H1 (cell line): Measurements from ENCODE around the gene TYSND1. TPM values are rescaled to one million over a fixed set of nuclear protein-coding genes. Genes with fewer than 3 reads are reported as not detected.

ENCODE experiments used
- CTCF ChIA-PET: fragments of 300-600 bp; sonication (Branson Sonifier 250); formaldehyde crosslinking; loops from one replicate; lab custom pipeline; 2021; ENCODE audit not compliant: partially characterized antibody; lab: Charles Lee
- POLR2A ChIA-PET: fragments of 300-600 bp; sonication (Branson Sonifier 250); formaldehyde crosslinking; loops from one replicate; lab custom pipeline; 2021; ENCODE audit warnings: inconsistent platforms; ENCODE audit not compliant: partially characterized antibody; lab: Charles Lee
- DNase-seq, 2 experiments: peaks; one replicate each; pipeline versions ENCODE4 v3.0.0 to v3.0.0-alpha.2; 2010 to 2022; ENCODE audit warnings: low spot score in 2 of 2, low read depth in 1 of 2, mixed read lengths in 1 of 2
- FAIRE-seq: peaks from 2 replicates; lab custom pipeline; 2011; peaks lifted over from hg19 to GRCh38; lab: Jason Lieb, UNC
- H2AFZ ChIP-seq: 2 replicates; pipeline ENCODE4 v1.8.1; 2012; ENCODE audit warnings: low read length, inconsistent platforms
- H2AK5ac ChIP-seq: 2 replicates; pipeline ENCODE4 v1.6.1; 2013; ENCODE audit warnings: low read depth, low read length
- H2BK120ac ChIP-seq: replicated peaks from 2 replicates; pipeline ENCODE3; 2013; ENCODE audit warnings: low read depth, low read length, inconsistent platforms
- H2BK12ac ChIP-seq: 2 replicates; pipeline ENCODE4 v1.6.1; 2013; ENCODE audit warnings: low read depth, low read length
- H2BK15ac ChIP-seq: 2 replicates; pipeline ENCODE4 v1.6.1; 2013; ENCODE audit warnings: low read length
- H2BK20ac ChIP-seq: 2 replicates; pipeline ENCODE4 v1.6.1; 2013; ENCODE audit warnings: low read length
- H2BK5ac ChIP-seq: 2 replicates; pipeline ENCODE4 v1.6.1; 2013; ENCODE audit warnings: low read depth, low read length
- H3K14ac ChIP-seq: 2 replicates; pipeline ENCODE4 v1.6.1; 2013; ENCODE audit warnings: inconsistent platforms; ENCODE audit not compliant: insufficient read length
- H3K18ac ChIP-seq: 2 replicates; pipeline ENCODE4 v1.6.1; 2013; ENCODE audit warnings: low read length; ENCODE audit errors: extremely low read depth
- H3K23ac ChIP-seq: 2 replicates; pipeline ENCODE4 v1.6.1; 2013; ENCODE audit warnings: inconsistent platforms; ENCODE audit not compliant: insufficient read length
- H3K23me2 ChIP-seq: 2 replicates; pipeline ENCODE4 v1.6.1; 2013; ENCODE audit warnings: low read depth, low read length
- H3K27ac ChIP-seq: 2 replicates; pipeline ENCODE4 v1.6.1; 2011; ENCODE audit warnings: low read depth, low read length, inconsistent platforms
- H3K27me3 ChIP-seq, 4 experiments: replicated peaks in 1 of 4; 1 replicate in 1 of 4; 2 replicates in 3 of 4; pipeline versions ENCODE4 v1.6.1 to v1.8.1; 2011 to 2013; ENCODE audit warnings: low read length in 3 of 4, mild to moderate bottlenecking in 3 of 4, inconsistent platforms in 2 of 4, mixed read lengths in 2 of 4, moderate library complexity in 1 of 4; ENCODE audit not compliant: control insufficient read depth in 3 of 4, insufficient read depth in 3 of 4; ENCODE audit errors: extremely low read depth in 1 of 4
- H3K36me3 ChIP-seq, 4 experiments: 2 replicates each; pipeline versions ENCODE4 v1.6.1 to v1.8.1; 2011 to 2013; ENCODE audit warnings: mild to moderate bottlenecking in 4 of 4, low read length in 3 of 4, moderate library complexity in 2 of 4, control low read depth in 1 of 4, inconsistent platforms in 1 of 4; ENCODE audit not compliant: insufficient read depth in 4 of 4, control insufficient read depth in 2 of 4
- H3K4ac ChIP-seq: replicated peaks from 2 replicates; pipeline ENCODE3; 2013; ENCODE audit warnings: low read length, low read depth, mixed read lengths, inconsistent platforms; ENCODE audit not compliant: insufficient read length
- H3K4me1 ChIP-seq, 4 experiments: replicated peaks in 1 of 4; 1 replicate in 1 of 4; 2 replicates in 3 of 4; pipeline versions ENCODE4 v1.6.1 to v1.8.1; 2011 to 2013; ENCODE audit warnings: low read length in 3 of 4, inconsistent platforms in 2 of 4, mixed read lengths in 1 of 4; ENCODE audit not compliant: insufficient read depth in 4 of 4, control insufficient read depth in 3 of 4
- H3K4me2 ChIP-seq, 2 experiments: 2 replicates each; pipeline versions ENCODE4 v1.6.1 to v1.8.1; 2011 to 2013; ENCODE audit warnings: low read depth in 2 of 2, low read length in 2 of 2, control low read depth in 1 of 2, inconsistent platforms in 1 of 2, mild to moderate bottlenecking in 1 of 2; ENCODE audit not compliant: insufficient read depth in 1 of 2
- H3K4me3 ChIP-seq, 4 experiments: fragments of 200-600, 300-600 bp in 1 of 4; sonication (generic), shearing (Covaris generic), sonication (Bioruptor Twin) in 1 of 4; 2 replicates each; pipeline versions ENCODE4 v1.5.1 to v1.8.1; 2011 to 2016; ENCODE audit warnings: low read length in 4 of 4, low read depth in 3 of 4, control low read depth in 2 of 4, inconsistent platforms in 2 of 4, mild to moderate bottlenecking in 2 of 4, mixed read lengths in 1 of 4, moderate library complexity in 1 of 4; ENCODE audit not compliant: insufficient read depth in 2 of 4; ENCODE audit errors: extremely low read depth in 1 of 4
- H3K56ac ChIP-seq: replicated peaks from 2 replicates; pipeline ENCODE3; 2013; ENCODE audit warnings: low read depth, mild to moderate bottlenecking, mixed read lengths, low read length, inconsistent platforms; ENCODE audit not compliant: insufficient read length
- H3K79me1 ChIP-seq: 2 replicates; pipeline ENCODE4 v1.6.1; 2013; ENCODE audit warnings: low read depth, low read length, control low read depth
- H3K79me2 ChIP-seq, 2 experiments: 2 replicates each; pipeline versions ENCODE4 v1.6.1 to v1.8.1; 2012 to 2013; ENCODE audit warnings: low read length in 2 of 2, mild to moderate bottlenecking in 2 of 2, inconsistent platforms in 1 of 2; ENCODE audit not compliant: insufficient read depth in 2 of 2, control insufficient read depth in 1 of 2
- H3K9ac ChIP-seq, 4 experiments: replicated peaks in 1 of 4; 1 replicate in 1 of 4; 2 replicates in 3 of 4; pipeline versions ENCODE4 v1.6.1 to v1.8.1; 2011 to 2013; ENCODE audit warnings: low read depth in 3 of 4, low read length in 3 of 4, control low read depth in 2 of 4, mild to moderate bottlenecking in 2 of 4, moderate library complexity in 2 of 4, inconsistent platforms in 1 of 4; ENCODE audit errors: extremely low read depth in 1 of 4
- H3K9me3 ChIP-seq, 2 experiments: 2 replicates each; pipeline versions ENCODE4 v1.6.1 to v1.8.1; 2012 to 2013; ENCODE audit warnings: mild to moderate bottlenecking in 2 of 2, moderate library complexity in 2 of 2, control low read depth in 1 of 2, inconsistent platforms in 1 of 2, low read depth in 1 of 2, low read length in 1 of 2, mixed read lengths in 1 of 2; ENCODE audit not compliant: insufficient read depth in 2 of 2
- H4K20me1 ChIP-seq, 2 experiments: replicated peaks in 1 of 2; 2 replicates each; pipeline versions ENCODE3 to v1.8.1; 2011 to 2013; ENCODE audit warnings: inconsistent platforms in 2 of 2, low read length in 2 of 2, mild to moderate bottlenecking in 1 of 2; ENCODE audit not compliant: insufficient read depth in 2 of 2, control insufficient read depth in 1 of 2
- H4K5ac ChIP-seq: 2 replicates; pipeline ENCODE4 v1.6.1; 2013; ENCODE audit warnings: low read length, low read depth, mixed read lengths, inconsistent platforms; ENCODE audit not compliant: insufficient read length
- H4K8ac ChIP-seq: 2 replicates; pipeline ENCODE4 v1.8.0; 2013; ENCODE audit warnings: mild to moderate bottlenecking, moderate library complexity, low read length, inconsistent platforms; ENCODE audit not compliant: insufficient read depth; ENCODE audit errors: extremely low read depth
- H4K91ac ChIP-seq: replicated peaks from 2 replicates; pipeline ENCODE3; 2013; ENCODE audit warnings: low read length, mixed read lengths, inconsistent platforms; ENCODE audit not compliant: insufficient read length
- BACH1 ChIP-seq: IDR thresholded peaks from 2 replicates; pipeline ENCODE4 v1.6.1; 2012; ENCODE audit warnings: low read length, improper control_type of control experiment
- EGR1 ChIP-seq: IDR thresholded peaks from 2 replicates; pipeline ENCODE4 v1.6.1; 2011; ENCODE audit warnings: low read depth, low read length, borderline replicate concordance
- RBBP5 ChIP-seq: IDR thresholded peaks from 2 replicates; pipeline ENCODE4 v1.7.1; 2012; ENCODE audit warnings: low read depth, mild to moderate bottlenecking, inconsistent platforms, low read length, moderate library complexity, borderline replicate concordance
- SIX5 ChIP-seq: IDR thresholded peaks from 2 replicates; pipeline ENCODE4 v1.6.1; 2011; ENCODE audit warnings: mild to moderate bottlenecking, low read depth, low read length
- ZNF274 ChIP-seq: IDR thresholded peaks from 2 replicates; pipeline ENCODE4 v1.7.0; 2012; ENCODE audit warnings: low read length, borderline replicate concordance; ENCODE audit errors: extremely low read depth
- WGBS, 2 experiments: shearing (Covaris generic) in 1 of 2; methylation state at CpG; one replicate each; pipeline versions ENCODE4 v1.1.6 to v1.1.7; 2013 to 2015; ENCODE audit warnings: low lambda C conversion rate in 2 of 2, mixed read lengths in 2 of 2, inconsistent platforms in 1 of 2, low coverage in 1 of 2, missing lambda C conversion rate in 1 of 2; ENCODE audit not compliant: insufficient replicate concordance in 2 of 2, insufficient coverage in 1 of 2, insufficient read length in 1 of 2; ENCODE audit errors: extremely low coverage in 1 of 2, missing lambda C conversion rate in 1 of 2; 5-methylcytosine and 5-hydroxymethylcytosine counted together
- polyA plus RNA-seq, 7 experiments: library from polyadenylated mRNA; depleted of rRNA in 3 of 7; stranded (reverse) in 5 of 7; unstranded in 2 of 7; fragments of >200 nt in 5 of 7; fragments of 200-250 nt in 2 of 7; gene quantifications; 1 replicate in 5 of 7; 2 replicates in 1 of 7; 4 replicates in 1 of 7; pipeline versions ENCODE4 v1.2.1 to v1.2.3, GENCODE V29; 2011 to 2013; ENCODE audit warnings: missing spikeins in 2 of 7, mixed read lengths in 2 of 7
- total RNA-seq: library from RNA; stranded (reverse); fragmentation: NEBNext Ultra II Directional; extraction: Animal tissue kit (Norgen Biotek cat#: 25700); gene quantifications from 2 replicates; pipeline ENCODE4 v1.2.1, GENCODE V29; 2021

TYSND1 gene
- total and polyA plus RNA-seq, 2 of the 8 experiments (the other 6 are each of a cell fraction or from before 2014, with no cell fraction given), result 11.9 to 15.0 TPM

GRCh38 chr10:70164163-70164562, 17.7 kb upstream of the TYSND1 start:
- Histone ChIP-seq H3K79me2 (peaks cover 28 to 86% of the 10 kb centered on the region in 2 experiments), H2BK12ac (no peak overlapping the region), H3K9me3 (no peaks in the 10 kb centered on the region), H3K4me2 (no peak overlapping the region), H2BK20ac (no peak overlapping the region), H3K4me1 (0 out of 7 replicates have a peak, but pooled peaks cover 0 to 3% (median under 1%) of the 10 kb centered on the region in 4 experiments), H3K23me2 (no peaks in the 10 kb centered on the region), H3K9ac (no peak overlapping the region), H2AK5ac (no peak overlapping the region), H3K56ac (no peak overlapping the region), H3K23ac (no peak overlapping the region), H4K20me1 (peaks cover 11 to 19% of the 10 kb centered on the region in 2 experiments), H3K14ac (no peak overlapping the region), H2BK120ac (no peak overlapping the region), H4K91ac (no peak overlapping the region), H2BK15ac (no peak overlapping the region)
- 90% methylated on average over 3 of the region's 3 CpGs; no CpG with 5 or more reads in 1 of the 2 experiments for WGBS, 2 experiments
- POLR2A ChIA-PET, result no interaction called here
- no peak for DNase-seq
- TF ChIP-seq BACH1 (no peak), RBBP5 (no peak), EGR1 (no peak), SIX5 (no peak), ZNF274 (no peak)
- TF ChIP-seq, all 59 proteins: peak for 0
- Histone ChIP-seq H2AFZ (no peak overlapping the region), H3K79me1 (peaks cover 2% of the 10 kb centered on the region; the same call in 1 of the 2 replicates), H3K36me3 (peaks cover 0 to 33% (median 9%) of the 10 kb centered on the region in 4 experiments; a peak in 3 of 8 replicates), H4K5ac (no peak overlapping the region), H3K27ac (no peak overlapping the region), H3K4me3 (no peak overlapping the region), H2BK5ac (no peak overlapping the region), H3K4ac (no peak overlapping the region), H4K8ac (no peak overlapping the region), H3K27me3 (no peaks in the 10 kb centered on the region), H3K18ac (no peak overlapping the region)
- FAIRE-seq, result no peak
- CTCF ChIA-PET, result no interaction called here
